ENCODE results near the gene PCDH9. TPM values are rescaled to one million over a fixed set of nuclear protein-coding genes. Genes with fewer than 3 reads are reported as not detected.

Gene PCDH9
- total RNA-seq, 2 donors from 2014 or later = 0.95 to 1.8 TPM

- TF ChIP-seq CTCF (conservative IDR thresholded peaks at IDR 0.05) = no peak
- H3K27ac ChIP-seq (ENCODE audit: low read depth, low read length) = no peak overlapping the region
- H3K36me3 Mint-ChIP-seq (ENCODE audit: low read depth) = no peaks in the 10 kb centered on the region
- H3K27ac Mint-ChIP-seq = no peak overlapping the region
- no peaks in the 10 kb centered on the region for H3K4me1 ChIP-seq (ENCODE audit: control insufficient read depth, insufficient read depth, low read length)
- H3K4me1 Mint-ChIP-seq = peaks cover 11% of the 10 kb centered on the region
- H3K4me3 Mint-ChIP-seq = no peak overlapping the region
- no peaks in the 10 kb centered on the region for H3K9me3 ChIP-seq (ENCODE audit: control insufficient read depth, low read length)
- DNase-seq = no peak
- no peak overlapping the region for H3K4me3 ChIP-seq (ENCODE audit: low read length)
- no peaks in the 10 kb centered on the region for H3K9me3 Mint-ChIP-seq
- H3K27me3 Mint-ChIP-seq (ENCODE audit: insufficient read depth) = no peaks in the 10 kb centered on the region
- no peak overlapping the region for H3K9ac ChIP-seq (ENCODE audit: extremely low read depth, low read length, poor library complexity, severe bottlenecking)
- no peaks in the 10 kb centered on the region for H3K36me3 ChIP-seq (ENCODE audit: control insufficient read depth, insufficient read depth, low read length)
- WGBS, 2 experiments (ENCODE audit: insufficient coverage in 1 of 2, insufficient read length in 1 of 2) = 87% methylated on average over 1 of the region's 1 CpG; no CpG with 5 or more reads in 1 of the 2 experiments
- no peaks in the 10 kb centered on the region for H3K27me3 ChIP-seq (ENCODE audit: control insufficient read depth, insufficient read depth, low read length, poor library complexity, severe bottlenecking)
Measured at GRCh38 chr13:67145950-67146349, 84.2 kb downstream of the PCDH9 start.

GRCh38 chr13:67143544-67144115 lies 86.5 kb downstream of the PCDH9 start:
- Mint-ChIP-seq H3K36me3 (ENCODE audit: low read depth) (no peaks in the 10 kb centered on the region), H3K27ac (no peak overlapping the region), H3K4me3 (no peak overlapping the region), H3K4me1 (peaks cover 8% of the 10 kb centered on the region), H3K9me3 (no peaks in the 10 kb centered on the region), H3K27me3 (ENCODE audit: insufficient read depth) (no peaks in the 10 kb centered on the region)
- Histone ChIP-seq H3K9ac (ENCODE audit: extremely low read depth, low read length, poor library complexity, severe bottlenecking) (no peak overlapping the region), H3K4me3 (ENCODE audit: low read length) (no peak overlapping the region), H3K9me3 (ENCODE audit: control insufficient read depth, low read length) (no peaks in the 10 kb centered on the region), H3K4me1 (ENCODE audit: control insufficient read depth, insufficient read depth, low read length) (no peaks in the 10 kb centered on the region), H3K27me3 (ENCODE audit: control insufficient read depth, insufficient read depth, low read length, poor library complexity, severe bottlenecking) (no peaks in the 10 kb centered on the region), H3K36me3 (ENCODE audit: control insufficient read depth, insufficient read depth, low read length) (no peaks in the 10 kb centered on the region), H3K27ac (ENCODE audit: low read depth, low read length) (no peak overlapping the region)
- DNase-seq = no peak
- WGBS, 2 experiments (ENCODE audit: insufficient coverage in 1 of 2, insufficient read length in 1 of 2) = 75 to 79% methylated on average over 3 of the region's 4 CpGs
- no peak for TF ChIP-seq CTCF (conservative IDR thresholded peaks at IDR 0.05)

DNA sequence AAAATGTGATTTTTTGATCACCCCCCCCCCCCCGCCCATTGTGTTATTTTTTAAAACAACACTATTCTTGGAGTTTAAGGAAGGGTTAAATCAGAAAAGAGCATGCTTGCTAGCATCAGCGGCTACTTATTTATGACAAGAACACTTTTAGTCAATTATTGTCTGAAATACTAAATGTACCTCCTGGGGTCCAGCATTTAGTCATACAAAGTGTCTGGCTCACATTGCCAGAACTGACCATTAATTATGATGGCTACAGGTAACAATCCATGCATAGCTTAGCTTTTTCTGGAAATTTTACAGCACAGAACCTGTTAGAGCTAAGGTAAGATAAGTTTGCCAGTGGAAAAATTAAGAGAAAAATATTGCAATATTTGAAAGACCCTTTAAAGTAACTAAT lies 90.1 kb downstream of the PCDH9 start:
- H3K9ac ChIP-seq (ENCODE audit: extremely low read depth, low read length, poor library complexity, severe bottlenecking) = no peak overlapping the region
- no peak for DNase-seq
- Mint-ChIP-seq H3K4me3 (no peak overlapping the region), H3K36me3 (ENCODE audit: low read depth) (no peaks in the 10 kb centered on the region), H3K4me1 (no peaks in the 10 kb centered on the region), H3K27ac (no peak overlapping the region), H3K9me3 (no peaks in the 10 kb centered on the region), H3K27me3 (ENCODE audit: insufficient read depth) (no peaks in the 10 kb centered on the region)
- TF ChIP-seq CTCF (conservative IDR thresholded peaks at IDR 0.05) = no peak
- H3K27ac ChIP-seq (ENCODE audit: low read depth, low read length) = no peak overlapping the region
- H3K4me3 ChIP-seq (ENCODE audit: low read length) = no peak overlapping the region
- 85 to 100% methylated on average over 1 of the region's 2 CpGs for WGBS, 2 experiments (ENCODE audit: insufficient coverage in 1 of 2, insufficient read length in 1 of 2)
- no peaks in the 10 kb centered on the region for H3K36me3 ChIP-seq (ENCODE audit: control insufficient read depth, insufficient read depth, low read length)
- no peaks in the 10 kb centered on the region for H3K27me3 ChIP-seq (ENCODE audit: control insufficient read depth, insufficient read depth, low read length, poor library complexity, severe bottlenecking)
- no peaks in the 10 kb centered on the region for H3K9me3 ChIP-seq (ENCODE audit: control insufficient read depth, low read length)
- H3K4me1 ChIP-seq (ENCODE audit: control insufficient read depth, insufficient read depth, low read length) = no peaks in the 10 kb centered on the region
